Gastrocnemius medialis (tissue), 4 donors: Measurements from ENCODE around the gene MRPL50.

ENCODE experiments used
- CTCF ChIP-seq, 5 experiments: fragments of 450-650 bp in 3 of 5; fragments of 200-600 bp in 2 of 5; sonication (generic) in 2 of 5; IDR thresholded peaks in 4 of 5; conservative IDR thresholded peaks in 1 of 5; 1 replicate in 4 of 5; 2 replicates in 1 of 5; pipeline ENCODE4 v1.5.1; 2016 to 2019; ENCODE audit warnings: antibody characterized with exemption in 5 of 5, mild to moderate bottlenecking in 3 of 5, moderate library complexity in 3 of 5
- POLR2A ChIP-seq, 2 donors: fragments of 450-650 bp; IDR thresholded peaks; one replicate each; pipeline ENCODE4 v1.6.1; 2017; ENCODE audit warnings: antibody characterized with exemption in 2 of 2, mild to moderate bottlenecking in 2 of 2, moderate library complexity in 2 of 2

DNA sequence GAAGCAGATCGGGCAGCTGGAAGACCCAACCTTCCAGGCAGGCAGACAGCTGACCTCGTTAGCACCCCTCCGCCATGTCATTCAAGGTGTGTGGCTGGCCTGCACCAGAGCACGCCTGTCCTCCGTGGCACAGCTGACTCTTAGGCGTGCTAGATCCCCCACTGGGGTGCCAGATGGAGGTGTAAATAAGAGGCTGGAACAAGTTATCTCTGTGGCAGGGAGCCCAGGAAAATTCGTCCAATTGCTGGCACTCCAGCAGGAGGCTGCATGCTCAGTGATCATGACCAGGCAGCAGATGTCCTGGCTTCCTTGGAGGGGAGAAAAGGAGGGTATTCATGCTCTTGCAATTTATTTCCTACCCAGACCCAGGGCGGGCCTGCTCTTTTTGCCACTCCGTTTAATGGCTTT, 45.0 kb upstream of the MRPL50 start:
- TF ChIP-seq CTCF (IDR thresholded peaks at IDR 0.05 in 4 of 5, conservative IDR thresholded peaks at IDR 0.05 in 1 of 5) (no peak), POLR2A (IDR thresholded peaks at IDR 0.05) (no peak)
